SK-N-SH treated with all-trans-retinoic acid at 6 μM for 48 hours (cell line): ENCODE results near the gene DCP2.

Experiments used
- ATAC-seq: fragments of 200-7000 bp; cut with Tn5 transposase; 3 replicates; pipeline ENCODE4 v1.9.1; 2020; ENCODE audit warnings: mild to moderate bottlenecking, moderate library complexity
- ARNTL ChIP-seq: fragments of 450-650 bp; formaldehyde crosslinking; IDR thresholded peaks from 2 replicates; pipeline ENCODE4 v1.5.0; 2020; ENCODE audit warnings: low read depth, mild to moderate bottlenecking, moderate library complexity, borderline replicate concordance
- BACH2 ChIP-seq: fragments of 250-450 bp; sonication (Bioruptor Pico); IDR thresholded peaks from 2 replicates; pipeline ENCODE4 v1.9.0; 2021; ENCODE audit warnings: mild to moderate bottlenecking, borderline replicate concordance
- CSDC2 ChIP-seq: fragments of 250-450 bp; sonication (Bioruptor Pico); IDR thresholded peaks from 2 replicates; pipeline ENCODE4 v1.5.0; 2020; ENCODE audit warnings: mild to moderate bottlenecking, moderate library complexity
- ESRRG ChIP-seq: fragments of 250-450 bp; sonication (Bioruptor Pico); IDR thresholded peaks from 2 replicates; pipeline ENCODE4 v1.6.1; 2021; ENCODE audit warnings: mild to moderate bottlenecking
- GLIS3 ChIP-seq: fragments of 250-450 bp; sonication (Bioruptor Pico); IDR thresholded peaks from 2 replicates; pipeline ENCODE4 v1.5.0; 2020; ENCODE audit warnings: mild to moderate bottlenecking, moderate library complexity
- ISL1 ChIP-seq: fragments of 250-450 bp; sonication (Bioruptor Pico); IDR thresholded peaks from 2 replicates; pipeline ENCODE4 v2.1.2; 2022; ENCODE audit warnings: mild to moderate bottlenecking, moderate library complexity
- PPARA ChIP-seq: fragments of 250-450 bp; sonication (Bioruptor Pico); IDR thresholded peaks from 2 replicates; pipeline ENCODE4 v1.5.0; 2020; ENCODE audit warnings: mild to moderate bottlenecking, borderline replicate concordance
- RARB ChIP-seq: fragments of 250-450 bp; sonication (Bioruptor Pico); IDR thresholded peaks from 2 replicates; pipeline ENCODE4 v1.8.0; 2021; ENCODE audit warnings: mild to moderate bottlenecking, moderate library complexity
- SNAI2 ChIP-seq: fragments of 250-450 bp; sonication (Bioruptor Pico); IDR thresholded peaks from 2 replicates; pipeline ENCODE4 v1.5.0; 2020; ENCODE audit warnings: mild to moderate bottlenecking, moderate library complexity
- TCF4 ChIP-seq: fragments of 250-450 bp; sonication (Bioruptor Pico); IDR thresholded peaks from 2 replicates; pipeline ENCODE4 v1.8.0; 2021; ENCODE audit warnings: mild to moderate bottlenecking, moderate library complexity, borderline replicate concordance
- TOX ChIP-seq: fragments of 250-450 bp; sonication (Bioruptor Pico); IDR thresholded peaks from 2 replicates; pipeline ENCODE4 v1.8.0; 2021; ENCODE audit warnings: mild to moderate bottlenecking, moderate library complexity, borderline replicate concordance
- ZC3H10 ChIP-seq: fragments of 250-450 bp; sonication (Bioruptor Pico); IDR thresholded peaks from 2 replicates; pipeline ENCODE4 v1.5.1; 2021; ENCODE audit warnings: mild to moderate bottlenecking, moderate library complexity
- ZFP3 ChIP-seq: fragments of 250-450 bp; sonication (Bioruptor Pico); IDR thresholded peaks from 2 replicates; pipeline ENCODE4 v1.5.0; 2020; ENCODE audit warnings: mild to moderate bottlenecking, moderate library complexity
- ZFP30 ChIP-seq: fragments of 450-650 bp; formaldehyde crosslinking; IDR thresholded peaks from 2 replicates; pipeline ENCODE4 v1.5.0; 2022; ENCODE audit warnings: mild to moderate bottlenecking, moderate library complexity
- ZNF565 ChIP-seq: fragments of 450-650 bp; formaldehyde crosslinking; conservative IDR thresholded peaks from 2 replicates; pipeline ENCODE4 v1.5.0; 2020; ENCODE audit warnings: low read depth, mild to moderate bottlenecking, moderate library complexity
- ZNF8 ChIP-seq: fragments of 450-650 bp; formaldehyde crosslinking; IDR thresholded peaks from 2 replicates; pipeline ENCODE4 v1.5.0; 2020; ENCODE audit warnings: mild to moderate bottlenecking, moderate library complexity
- TF ChIP-seq, protein P1 (sequence below): fragments of 250-450 bp; sonication (Bioruptor Pico); IDR thresholded peaks from 2 replicates; pipeline ENCODE4 v1.8.0; 2021; ENCODE audit warnings: low read depth, mild to moderate bottlenecking, moderate library complexity, borderline replicate concordance
- TF ChIP-seq, protein P2 (sequence below): fragments of 250-450 bp; sonication (Bioruptor Pico); IDR thresholded peaks from 2 replicates; pipeline ENCODE4 v1.8.0; 2020; ENCODE audit warnings: mild to moderate bottlenecking, moderate library complexity, borderline replicate concordance
- TF ChIP-seq, protein P3 (sequence below): fragments of 250-450 bp; sonication (Bioruptor Pico); IDR thresholded peaks from 2 replicates; pipeline ENCODE4 v1.5.1; 2021; ENCODE audit warnings: mild to moderate bottlenecking, moderate library complexity

DCP2 gene

DNA sequence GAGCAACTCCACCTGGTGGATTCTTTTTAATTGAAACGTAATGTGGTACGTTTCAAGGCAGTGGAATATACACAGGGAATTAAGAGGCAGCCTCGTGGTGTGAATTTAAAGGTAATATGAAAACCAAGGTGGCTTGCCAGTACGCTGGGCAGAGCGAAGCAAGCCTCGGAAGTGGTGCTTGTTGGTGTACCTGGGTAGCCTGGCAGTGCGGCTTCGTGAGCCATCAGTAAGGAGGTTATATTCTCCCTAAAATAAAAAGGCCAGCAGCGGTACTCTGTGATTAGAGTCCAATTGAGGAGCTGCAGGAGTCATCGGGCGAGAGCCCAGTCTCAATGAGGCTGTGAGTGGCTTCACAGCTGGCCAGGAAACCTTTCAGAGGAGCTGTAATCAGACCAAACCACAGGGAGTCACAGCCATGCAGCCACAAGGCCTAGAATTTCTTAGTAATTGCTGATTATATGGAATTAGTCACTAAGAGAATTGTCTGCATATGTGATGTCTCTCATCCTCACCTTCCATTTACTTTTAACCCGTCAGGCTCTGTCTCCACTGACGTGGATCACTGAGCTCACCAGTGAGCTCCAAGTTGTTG is 57.7 kb downstream of the DCP2 start (continued):
- TF ChIP-seq, protein P1, sequence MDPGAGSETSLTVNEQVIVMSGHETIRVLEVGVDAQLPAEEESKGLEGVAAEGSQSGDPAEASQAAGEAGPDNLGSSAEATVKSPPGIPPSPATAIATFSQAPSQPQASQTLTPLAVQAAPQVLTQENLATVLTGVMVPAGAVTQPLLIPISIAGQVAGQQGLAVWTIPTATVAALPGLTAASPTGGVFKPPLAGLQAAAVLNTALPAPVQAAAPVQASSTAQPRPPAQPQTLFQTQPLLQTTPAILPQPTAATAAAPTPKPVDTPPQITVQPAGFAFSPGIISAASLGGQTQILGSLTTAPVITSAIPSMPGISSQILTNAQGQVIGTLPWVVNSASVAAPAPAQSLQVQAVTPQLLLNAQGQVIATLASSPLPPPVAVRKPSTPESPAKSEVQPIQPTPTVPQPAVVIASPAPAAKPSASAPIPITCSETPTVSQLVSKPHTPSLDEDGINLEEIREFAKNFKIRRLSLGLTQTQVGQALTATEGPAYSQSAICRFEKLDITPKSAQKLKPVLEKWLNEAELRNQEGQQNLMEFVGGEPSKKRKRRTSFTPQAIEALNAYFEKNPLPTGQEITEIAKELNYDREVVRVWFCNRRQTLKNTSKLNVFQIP (CRISPR knock-in tag) = no peak
- TF ChIP-seq TCF4 (CRISPR knock-in tag) (no peak), ZFP30 (CRISPR knock-in tag) (no peak), TOX (CRISPR knock-in tag) (no peak)

DNA sequence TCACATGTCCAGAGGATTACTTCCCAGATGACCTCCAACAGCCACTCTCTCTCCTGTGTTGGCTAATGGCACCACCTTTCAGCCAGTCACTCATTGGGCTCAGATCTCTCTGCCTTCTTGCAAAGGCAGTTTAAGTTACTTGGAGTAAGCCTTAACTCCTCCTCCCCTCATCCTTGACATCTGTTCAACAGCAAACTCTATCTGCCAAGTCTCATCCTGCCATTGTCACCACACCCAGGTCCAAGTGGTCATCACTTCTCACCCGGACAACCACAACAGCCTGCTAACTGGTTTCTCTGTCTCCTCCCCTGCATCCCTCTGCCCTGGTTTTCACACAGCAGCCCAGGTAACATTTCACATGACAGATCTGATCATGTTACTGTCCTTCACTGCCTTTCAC is 58.5 kb downstream of the DCP2 start:
- ATAC-seq = no peak
- TF ChIP-seq PPARA (CRISPR knock-in tag) = no peak
- TF ChIP-seq GLIS3 (CRISPR knock-in tag) = no peak
- TF ChIP-seq ZNF8 = no peak
- TF ChIP-seq BACH2 (CRISPR knock-in tag) = no peak
- TF ChIP-seq, protein P2, sequence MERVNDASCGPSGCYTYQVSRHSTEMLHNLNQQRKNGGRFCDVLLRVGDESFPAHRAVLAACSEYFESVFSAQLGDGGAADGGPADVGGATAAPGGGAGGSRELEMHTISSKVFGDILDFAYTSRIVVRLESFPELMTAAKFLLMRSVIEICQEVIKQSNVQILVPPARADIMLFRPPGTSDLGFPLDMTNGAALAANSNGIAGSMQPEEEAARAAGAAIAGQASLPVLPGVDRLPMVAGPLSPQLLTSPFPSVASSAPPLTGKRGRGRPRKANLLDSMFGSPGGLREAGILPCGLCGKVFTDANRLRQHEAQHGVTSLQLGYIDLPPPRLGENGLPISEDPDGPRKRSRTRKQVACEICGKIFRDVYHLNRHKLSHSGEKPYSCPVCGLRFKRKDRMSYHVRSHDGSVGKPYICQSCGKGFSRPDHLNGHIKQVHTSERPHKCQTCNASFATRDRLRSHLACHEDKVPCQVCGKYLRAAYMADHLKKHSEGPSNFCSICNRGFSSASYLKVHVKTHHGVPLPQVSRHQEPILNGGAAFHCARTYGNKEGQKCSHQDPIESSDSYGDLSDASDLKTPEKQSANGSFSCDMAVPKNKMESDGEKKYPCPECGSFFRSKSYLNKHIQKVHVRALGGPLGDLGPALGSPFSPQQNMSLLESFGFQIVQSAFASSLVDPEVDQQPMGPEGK = no peak
- TF ChIP-seq ARNTL (CRISPR knock-in tag) = no peak
- no peak for TF ChIP-seq ZFP3
- TF ChIP-seq SNAI2 (CRISPR knock-in tag) = no peak
- no peak for TF ChIP-seq TOX (CRISPR knock-in tag)
- no peak for TF ChIP-seq ZNF565
- no peak for TF ChIP-seq ZC3H10 (CRISPR knock-in tag)
- TF ChIP-seq TCF4 (CRISPR knock-in tag) = no peak
- TF ChIP-seq, protein P1 (CRISPR knock-in tag) = no peak

DNA sequence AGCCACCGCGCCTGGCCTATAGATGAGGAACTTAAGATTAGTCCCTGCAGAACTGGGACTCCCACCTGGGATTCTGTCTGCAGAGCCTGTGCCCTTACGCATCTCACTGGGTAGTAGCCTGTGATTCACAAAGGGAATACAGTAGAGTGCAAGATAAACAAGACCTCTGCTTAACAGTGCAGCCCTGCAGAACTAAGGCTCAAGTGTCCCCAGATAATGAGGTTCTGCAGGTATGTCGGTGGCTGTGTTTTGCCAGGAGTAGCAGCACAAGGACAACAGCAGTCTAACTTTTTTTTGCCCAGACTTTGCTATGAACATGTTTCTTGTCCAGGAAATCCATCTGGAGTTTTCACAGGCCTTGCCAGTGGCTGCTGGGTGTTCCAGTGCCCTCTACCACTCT is 59.7 kb downstream of the DCP2 start:
- no peak for ATAC-seq
- no peak for TF ChIP-seq ESRRG (CRISPR knock-in tag)
- TF ChIP-seq CSDC2 (CRISPR knock-in tag) = no peak
- no peak for TF ChIP-seq ZNF8
- no peak for TF ChIP-seq ZFP30 (CRISPR knock-in tag)
- TF ChIP-seq ARNTL (CRISPR knock-in tag) = no peak
- no peak for TF ChIP-seq ZNF565

DNA sequence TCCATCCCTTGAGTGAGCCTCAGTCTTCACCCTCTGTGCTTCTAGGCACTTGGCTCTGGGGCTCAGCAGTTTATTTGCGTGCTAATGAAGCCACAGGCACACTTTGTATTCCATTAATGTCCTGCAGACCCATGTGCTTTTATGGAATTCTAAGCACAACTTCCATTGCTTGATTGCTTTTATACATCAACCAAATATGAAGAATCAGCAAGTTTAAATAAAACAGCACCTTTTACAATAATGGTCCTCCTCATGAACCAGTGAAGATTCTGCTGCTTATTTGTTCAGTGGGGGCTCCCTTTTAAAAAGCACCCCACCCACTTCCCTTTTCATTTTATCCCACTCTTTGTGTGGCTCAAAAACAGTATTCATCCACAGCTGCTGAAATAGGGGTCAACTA is 60.2 kb downstream of the DCP2 start:
- ATAC-seq = no peak
- TF ChIP-seq, protein P1 (CRISPR knock-in tag) = no peak
- TF ChIP-seq RARB (CRISPR knock-in tag) = no peak
- TF ChIP-seq GLIS3 (CRISPR knock-in tag) = no peak
- TF ChIP-seq ARNTL (CRISPR knock-in tag) = no peak
- no peak for TF ChIP-seq ISL1 (CRISPR knock-in tag)
- no peak for TF ChIP-seq BACH2 (CRISPR knock-in tag)
- TF ChIP-seq PPARA (CRISPR knock-in tag) = no peak
- no peak for TF ChIP-seq ZC3H10 (CRISPR knock-in tag)
- TF ChIP-seq, protein P3, sequence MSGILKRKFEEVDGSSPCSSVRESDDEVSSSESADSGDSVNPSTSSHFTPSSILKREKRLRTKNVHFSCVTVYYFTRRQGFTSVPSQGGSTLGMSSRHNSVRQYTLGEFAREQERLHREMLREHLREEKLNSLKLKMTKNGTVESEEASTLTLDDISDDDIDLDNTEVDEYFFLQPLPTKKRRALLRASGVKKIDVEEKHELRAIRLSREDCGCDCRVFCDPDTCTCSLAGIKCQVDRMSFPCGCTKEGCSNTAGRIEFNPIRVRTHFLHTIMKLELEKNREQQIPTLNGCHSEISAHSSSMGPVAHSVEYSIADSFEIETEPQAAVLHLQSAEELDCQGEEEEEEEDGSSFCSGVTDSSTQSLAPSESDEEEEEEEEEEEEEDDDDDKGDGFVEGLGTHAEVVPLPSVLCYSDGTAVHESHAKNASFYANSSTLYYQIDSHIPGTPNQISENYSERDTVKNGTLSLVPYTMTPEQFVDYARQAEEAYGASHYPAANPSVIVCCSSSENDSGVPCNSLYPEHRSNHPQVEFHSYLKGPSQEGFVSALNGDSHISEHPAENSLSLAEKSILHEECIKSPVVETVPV (CRISPR knock-in tag) = no peak
